Gastrocnemius medialis (tissue), 4 donors: ENCODE data around the gene KCTD15. TPM values are rescaled to one million over a fixed set of nuclear protein-coding genes. Genes with fewer than 3 reads are reported as not detected.

Experiments used
- ATAC-seq, 2 donors: fragments of 150-250 bp; one replicate each; pipeline ENCODE4 v1.9.1; 2016
- DNase-seq, 2 donors: peaks; one replicate each; pipeline ENCODE4 v3.0.0-alpha.2; 2019
- H3K27ac ChIP-seq, 4 donors: fragments of 200-600 bp; sonication (generic); 1 replicate in 1 of 4; 2 replicates in 3 of 4; pipeline ENCODE4 v1.5.1; 2016 to 2018; ENCODE audit warnings: mild to moderate bottlenecking in 2 of 4, moderate library complexity in 1 of 4
- H3K27me3 ChIP-seq, 3 donors: fragments of 200-600 bp; sonication (generic) in 2 of 3; 1 replicate in 1 of 3; 2 replicates in 2 of 3; pipeline versions ENCODE4 v1.5.1 to v1.6.0; 2016 to 2019; ENCODE audit warnings: mild to moderate bottlenecking in 1 of 3, moderate library complexity in 1 of 3
- H3K36me3 ChIP-seq, 2 donors: fragments of 200-600 bp; sonication (generic) in 1 of 2; one replicate each; pipeline ENCODE4 v1.5.1; 2017 to 2018
- H3K4me1 ChIP-seq, 2 donors: fragments of 200-600 bp; sonication (generic) in 1 of 2; one replicate each; pipeline ENCODE4 v1.5.1; 2016 to 2017; ENCODE audit warnings: mild to moderate bottlenecking in 2 of 2
- H3K4me3 ChIP-seq, 4 donors: fragments of 200-600 bp; sonication (generic) in 3 of 4; 1 replicate in 1 of 4; 2 replicates in 3 of 4; pipeline ENCODE4 v1.5.1; 2016 to 2019; ENCODE audit warnings: mild to moderate bottlenecking in 2 of 4
- H3K9me3 ChIP-seq, 3 donors: fragments of 200-600 bp; sonication (generic) in 2 of 3; 1 replicate in 1 of 3; 2 replicates in 2 of 3; pipeline ENCODE4 v1.5.1; 2016 to 2019
- CTCF ChIP-seq, 5 experiments: fragments of 450-650 bp in 3 of 5; fragments of 200-600 bp in 2 of 5; sonication (generic) in 2 of 5; IDR thresholded peaks in 4 of 5; conservative IDR thresholded peaks in 1 of 5; 1 replicate in 4 of 5; 2 replicates in 1 of 5; pipeline ENCODE4 v1.5.1; 2016 to 2019; ENCODE audit warnings: antibody characterized with exemption in 5 of 5, mild to moderate bottlenecking in 3 of 5, moderate library complexity in 3 of 5
- POLR2A ChIP-seq, 2 donors: fragments of 450-650 bp; IDR thresholded peaks; one replicate each; pipeline ENCODE4 v1.6.1; 2017; ENCODE audit warnings: antibody characterized with exemption in 2 of 2, mild to moderate bottlenecking in 2 of 2, moderate library complexity in 2 of 2
- in situ Hi-C, 4 donors: fragments of 200-750 bp; cut with MboI; loops; one replicate each; pipeline versions ENCODE4 v1.15.0 to v1.8.0; 2017; ENCODE audit warnings: low sequenced_read_pairs in 4 of 4
- intact Hi-C: fragments of 100-400 bp; cut with DNase I; formaldehyde crosslinking; loops from one replicate; pipeline ENCODE4 v1.15.1; 2023; ENCODE audit warnings: low total_unique reads
- total RNA-seq, 4 donors: library from RNA; depleted of rRNA; stranded (reverse); fragments of >200 nt; gene quantifications; one replicate each; pipeline versions ENCODE4 v1.1.0 to v1.2.3, GENCODE V29; 2016

Gene KCTD15
- total RNA-seq, 4 donors from 2014 or later, result 1.9 to 14.8 (median 5.8) TPM

DNA sequence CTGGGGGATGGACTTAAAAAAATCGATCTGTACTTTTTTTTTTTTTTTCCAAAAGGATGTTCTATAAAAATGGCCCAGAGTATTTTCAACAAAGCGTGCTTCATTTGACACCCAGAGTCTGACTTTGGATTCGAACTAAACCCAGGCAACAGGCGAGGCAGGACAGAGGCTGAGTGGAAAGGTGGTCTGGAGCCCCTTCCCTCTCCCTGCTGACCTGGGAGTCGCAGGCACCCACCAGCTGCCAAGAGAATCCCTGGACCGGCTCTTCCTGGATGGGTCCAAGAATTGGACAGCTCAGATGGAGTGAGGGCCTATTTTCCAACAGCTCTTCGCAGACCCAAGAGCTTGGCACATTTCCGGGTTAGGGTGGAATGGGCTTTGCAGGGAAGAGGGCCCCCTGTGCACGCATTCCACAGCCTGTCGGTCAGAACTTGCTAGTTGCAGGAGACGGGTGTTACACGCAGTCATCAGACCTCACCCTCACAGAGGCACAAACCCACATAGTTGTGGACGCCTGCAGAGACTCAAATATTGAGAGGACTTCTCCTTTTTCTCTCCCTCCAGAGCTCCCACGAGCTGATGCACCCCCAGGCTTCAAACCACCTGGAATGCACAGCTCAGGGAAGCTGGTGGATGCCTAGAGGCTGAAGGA is 15.2 kb downstream of the KCTD15 start:
- TF ChIP-seq CTCF (IDR thresholded peaks at IDR 0.05 in 4 of 5, conservative IDR thresholded peaks at IDR 0.05 in 1 of 5) (no peak), POLR2A (IDR thresholded peaks at IDR 0.05) (no peak)
- Histone ChIP-seq H3K4me1 (no peaks in the 10 kb centered on the region), H3K4me3 (no peak overlapping the region), H3K27me3 (no peaks in the 10 kb centered on the region), H3K9me3 (no peaks in the 10 kb centered on the region), H3K27ac (no peak overlapping the region), H3K36me3 (no peaks in the 10 kb centered on the region)
- no peak for ATAC-seq
- intact Hi-C loops, result no loop called here
- DNase-seq, result no peak
- in situ Hi-C loops, result no loop called here

- no peak for DNase-seq
- no peaks in the 10 kb centered on the region for H3K9me3 ChIP-seq
- in situ Hi-C loops (no loop called here), intact Hi-C loops (no loop called here)
- no peaks in the 10 kb centered on the region for H3K36me3 ChIP-seq
- TF ChIP-seq POLR2A (IDR thresholded peaks at IDR 0.05) (no peak), CTCF (IDR thresholded peaks at IDR 0.05 in 4 of 5, conservative IDR thresholded peaks at IDR 0.05 in 1 of 5) (no peak)
- no peak overlapping the region for H3K4me3 ChIP-seq
- H3K27me3 ChIP-seq, result no peaks in the 10 kb centered on the region
- ATAC-seq, result no peak
- no peaks in the 10 kb centered on the region for H3K4me1 ChIP-seq
- H3K27ac ChIP-seq, result no peak overlapping the region
Observed at GRCh38 chr19:33812388-33813330, 16.0 kb downstream of the KCTD15 start.

- no peak for ATAC-seq
- TF ChIP-seq CTCF (IDR thresholded peaks at IDR 0.05 in 4 of 5, conservative IDR thresholded peaks at IDR 0.05 in 1 of 5) (no peak), POLR2A (IDR thresholded peaks at IDR 0.05) (no peak)
- Histone ChIP-seq H3K27ac (no peak overlapping the region), H3K9me3 (no peaks in the 10 kb centered on the region), H3K4me3 (no peak overlapping the region), H3K4me1 (no peaks in the 10 kb centered on the region), H3K27me3 (no peaks in the 10 kb centered on the region), H3K36me3 (no peaks in the 10 kb centered on the region)
- intact Hi-C loops (no loop called here), in situ Hi-C loops (no loop called here)
- DNase-seq, result no peak
Observed at GRCh38 chr19:33813391-33814101, 16.9 kb downstream of the KCTD15 start.

GRCh38 chr19:33814181-33815165 is 17.8 kb downstream of the KCTD15 start:
- no peak for DNase-seq
- Histone ChIP-seq H3K27me3 (no peaks in the 10 kb centered on the region), H3K4me3 (no peak overlapping the region), H3K27ac (no peak overlapping the region), H3K36me3 (no peaks in the 10 kb centered on the region), H3K4me1 (no peaks in the 10 kb centered on the region), H3K9me3 (no peaks in the 10 kb centered on the region)
- intact Hi-C loops (no loop called here), in situ Hi-C loops (no loop called here)
- TF ChIP-seq POLR2A (IDR thresholded peaks at IDR 0.05), result no peak
- no peak for TF ChIP-seq CTCF (IDR thresholded peaks at IDR 0.05 in 4 of 5, conservative IDR thresholded peaks at IDR 0.05 in 1 of 5)
- no peak for ATAC-seq
